ENCODE measurements around the gene RDH5.

GRCh38 chr12:55717011-55718007 is 2.9 kb upstream of the RDH5 start:
- TF ChIP-seq ATF3 (CRISPR knock-in tag; conservative IDR thresholded peaks at IDR 0.05) (no peak), SP1 (CRISPR knock-in tag; conservative IDR thresholded peaks at IDR 0.05) (no peak), TCF7 (CRISPR knock-in tag; IDR thresholded peaks at IDR 0.05; ENCODE audit: low read depth) (no peak), ZSCAN18 (CRISPR knock-in tag; IDR thresholded peaks at IDR 0.05) (no peak), CTCF (IDR thresholded peaks at IDR 0.05) (no peak), ATF2 (CRISPR knock-in tag; IDR thresholded peaks at IDR 0.05; ENCODE audit: borderline replicate concordance, low read depth) (no peak), ZNF138 (CRISPR knock-in tag; conservative IDR thresholded peaks at IDR 0.05) (no peak), ZNF317 (CRISPR knock-in tag; IDR thresholded peaks at IDR 0.05; ENCODE audit: borderline replicate concordance, low read depth) (no peak), IRF2 (CRISPR knock-in tag; IDR thresholded peaks at IDR 0.05; ENCODE audit: borderline replicate concordance, low read depth) (no peak), ARID4B (CRISPR knock-in tag; IDR thresholded peaks at IDR 0.05; ENCODE audit: borderline replicate concordance) (no peak), RELA (CRISPR knock-in tag; IDR thresholded peaks at IDR 0.05; ENCODE audit: borderline replicate concordance) (no peak)

Measured in WTC11 (cell line).